Measurements from ENCODE around the gene GATA6. TPM values are rescaled to one million over a fixed set of nuclear protein-coding genes. Genes with fewer than 3 reads are reported as not detected.

GATA6 gene
- polyA plus RNA-seq (ENCODE audit: low read depth in 6 of 6) = not detected

- Mint-ChIP-seq H3K27ac (peak within 1 kb of the TSS in 2 of 6 donors; percentile 32 to 93), H3K36me3 (no peaks in the 10 kb centered on the region), H3K4me3 (peak within 1 kb of the TSS; percentile 64 to 86 (median 76)), H3K27me3 (peaks cover 26 to 79% (median 61%) of the 10 kb centered on the region in 3 donors), H3K4me1 (peaks cover 8 to 25% (median 15%) of the 10 kb centered on the region in 3 donors), H3K9me3 (peaks cover 0 to 3% (median 0%) of the 10 kb centered on the region in 7 donors)
- no peak for DNase-seq
- no peak for ATAC-seq (ENCODE audit: low read depth in 2 of 2)
Measured at GRCh38 chr18:22169011-22169888, at the start of gene GATA6. Gene GATA6 (plus strand): TSS chr18:22169589. CDS start chr18:22171145, 1,556 bp downstream.

GRCh38 chr18:22124970-22125369 lies 44.4 kb upstream of the GATA6 start:
- Mint-ChIP-seq H3K9me3 (peaks cover 0 to 21% (median 2%) of the 10 kb centered on the region in 7 donors), H3K36me3 (no peaks in the 10 kb centered on the region), H3K27me3 (peaks cover 0 to 8% (median 0%) of the 10 kb centered on the region in 3 donors), H3K27ac (no peak overlapping the region), H3K4me1 (no peaks in the 10 kb centered on the region), H3K4me3 (no peak overlapping the region)
- DNase-seq (no peak), ATAC-seq (ENCODE audit: low read depth in 2 of 2) (no peak)

DNA sequence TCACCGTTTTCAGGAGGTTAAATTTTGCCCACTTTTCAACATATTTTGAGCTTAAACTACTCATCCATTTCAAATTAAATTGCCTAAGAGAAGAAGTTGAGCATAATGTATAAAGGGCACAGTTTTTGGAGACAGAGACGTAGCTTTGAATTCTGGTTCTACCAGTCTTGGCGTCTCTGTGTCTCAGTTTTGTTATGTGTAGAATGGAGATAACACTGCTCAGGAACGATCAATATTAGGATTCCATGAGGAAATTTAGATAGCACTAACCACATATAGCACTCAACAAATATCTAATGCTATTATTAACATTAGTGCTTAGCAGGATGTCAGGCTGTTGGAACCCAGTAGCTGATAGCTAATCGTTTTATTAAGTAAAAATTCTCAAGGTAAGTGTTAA lies 40.4 kb upstream of the GATA6 start:
- no peaks in the 10 kb centered on the region for H3K36me3 Mint-ChIP-seq
- no peak overlapping the region for H3K27ac Mint-ChIP-seq
- no peak for DNase-seq
- peaks cover 0 to 9% (median 8%) of the 10 kb centered on the region in 3 donors for H3K27me3 Mint-ChIP-seq
- no peak overlapping the region for H3K4me3 Mint-ChIP-seq
- H3K4me1 Mint-ChIP-seq = no peaks in the 10 kb centered on the region
- H3K9me3 Mint-ChIP-seq = peaks cover 0 to 6% (median 3%) of the 10 kb centered on the region in 7 donors
- ATAC-seq (ENCODE audit: low read depth in 2 of 2) = no peak

- Mint-ChIP-seq H3K4me3 (no peak overlapping the region), H3K36me3 (no peaks in the 10 kb centered on the region), H3K27ac (no peak overlapping the region), H3K4me1 (no peaks in the 10 kb centered on the region), H3K27me3 (peaks cover 0 to 9% (median 4%) of the 10 kb centered on the region in 3 donors), H3K9me3 (peaks cover 0 to 6% (median 3%) of the 10 kb centered on the region in 7 donors)
- ATAC-seq (ENCODE audit: low read depth in 2 of 2) (no peak), DNase-seq (no peak)
Measured at GRCh38 chr18:22129778-22130177, 39.6 kb upstream of the GATA6 start.

DNA sequence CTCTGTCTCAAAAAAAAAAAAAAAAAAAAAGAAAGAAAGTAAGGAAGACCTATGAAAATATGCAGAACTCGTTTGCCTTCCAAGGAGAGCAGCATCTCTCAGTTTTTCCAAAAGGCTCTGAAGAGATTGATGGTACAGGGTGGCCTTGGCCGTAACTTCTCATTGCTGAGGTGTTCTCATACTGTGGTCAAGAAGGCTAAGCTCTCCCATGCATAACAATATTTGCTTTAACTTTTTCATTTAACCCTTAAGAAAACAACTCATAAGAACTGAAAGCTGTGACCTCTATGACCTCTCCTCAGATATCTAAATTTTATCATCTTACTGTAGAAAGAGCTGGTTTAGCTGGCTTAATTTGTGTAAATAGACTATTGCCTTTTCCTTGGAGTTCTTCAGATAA lies 37.1 kb upstream of the GATA6 start:
- Mint-ChIP-seq H3K27me3 (peaks cover 0 to 9% (median 3%) of the 10 kb centered on the region in 3 donors), H3K4me1 (no peaks in the 10 kb centered on the region), H3K36me3 (no peaks in the 10 kb centered on the region), H3K4me3 (no peak overlapping the region), H3K27ac (no peak overlapping the region), H3K9me3 (peaks cover 2 to 8% (median 3%) of the 10 kb centered on the region in 7 donors)
- DNase-seq (no peak), ATAC-seq (ENCODE audit: low read depth in 2 of 2) (no peak)

DNA sequence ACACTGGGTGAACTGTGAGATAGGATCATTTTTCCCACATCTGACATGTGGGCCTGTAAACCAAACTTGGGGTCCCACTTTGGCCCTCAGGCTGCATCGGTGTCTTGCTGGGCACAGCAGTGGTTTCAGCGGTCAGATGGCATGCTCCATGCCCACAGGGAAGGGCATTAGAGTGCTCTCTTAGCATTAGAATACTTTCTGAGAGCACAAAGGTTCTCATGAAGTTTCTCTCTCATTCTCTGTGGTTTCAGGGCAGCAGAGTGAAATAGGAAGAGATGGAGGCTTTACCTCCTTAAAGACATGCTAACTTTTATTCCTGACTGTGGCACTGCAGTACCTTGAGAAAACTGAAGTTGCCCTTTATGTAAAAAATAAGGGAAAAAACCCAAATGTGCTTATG lies 36.6 kb upstream of the GATA6 start:
- no peak for ATAC-seq (ENCODE audit: low read depth in 2 of 2)
- Mint-ChIP-seq H3K9me3 (peaks cover 2 to 8% (median 3%) of the 10 kb centered on the region in 7 donors), H3K36me3 (no peaks in the 10 kb centered on the region), H3K4me1 (no peaks in the 10 kb centered on the region), H3K27me3 (peaks cover 0 to 9% (median 3%) of the 10 kb centered on the region in 3 donors), H3K4me3 (no peak overlapping the region), H3K27ac (no peak overlapping the region)
- DNase-seq = no peak

DNA sequence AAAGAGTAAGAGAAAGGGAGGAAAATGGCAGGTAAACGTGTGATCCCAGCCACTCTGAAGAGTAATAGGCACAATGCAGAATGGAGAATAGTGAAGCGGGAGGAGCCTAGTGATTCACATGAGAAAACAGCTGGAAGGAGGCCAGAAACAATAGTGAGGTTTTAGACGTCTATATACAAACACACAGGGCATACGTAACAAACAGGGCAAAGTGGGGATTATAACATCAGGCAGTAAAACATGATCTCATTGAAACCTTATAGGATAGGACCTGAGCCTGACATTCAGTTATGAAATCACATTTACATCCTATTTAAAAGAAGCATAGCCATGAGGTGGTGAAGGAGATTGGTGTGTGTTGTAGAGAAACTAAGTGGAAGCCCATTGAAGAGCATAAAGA lies 33.0 kb upstream of the GATA6 start:
- ATAC-seq (ENCODE audit: low read depth in 2 of 2) = no peak

DNA sequence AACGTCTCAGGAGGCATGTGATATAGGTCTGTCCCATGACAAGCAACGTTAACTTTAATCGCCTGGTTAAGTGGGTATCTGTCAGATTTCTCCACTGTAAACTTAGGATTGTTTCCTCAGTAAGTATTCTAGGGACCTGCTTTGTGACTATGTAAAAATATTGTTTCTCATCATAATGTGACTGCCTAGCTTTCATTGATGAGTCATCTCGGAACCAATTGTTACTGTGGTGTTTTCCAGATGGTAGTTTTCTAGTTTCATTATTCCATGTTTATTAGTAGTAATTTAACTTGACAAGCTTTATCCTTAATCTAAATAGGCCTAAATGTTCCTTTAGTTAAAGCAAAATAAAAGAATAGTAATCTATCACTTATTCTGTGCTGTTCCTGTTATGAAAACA lies 28.2 kb upstream of the GATA6 start:
- H3K4me1 Mint-ChIP-seq = no peaks in the 10 kb centered on the region
- DNase-seq = no peak
- H3K27me3 Mint-ChIP-seq = no peaks in the 10 kb centered on the region
- no peak overlapping the region for H3K4me3 Mint-ChIP-seq
- no peaks in the 10 kb centered on the region for H3K36me3 Mint-ChIP-seq
- no peak for ATAC-seq (ENCODE audit: low read depth in 2 of 2)
- peaks cover 1 to 10% (median 3%) of the 10 kb centered on the region in 7 donors for H3K9me3 Mint-ChIP-seq
- H3K27ac Mint-ChIP-seq = no peak overlapping the region

More for the DNA sequence above, 33.0 kb upstream of the GATA6 start:
- H3K4me1 Mint-ChIP-seq = no peaks in the 10 kb centered on the region
- no peak overlapping the region for H3K4me3 Mint-ChIP-seq
- no peak overlapping the region for H3K27ac Mint-ChIP-seq
- H3K36me3 Mint-ChIP-seq = no peaks in the 10 kb centered on the region
- H3K27me3 Mint-ChIP-seq = peaks cover 0 to 3% (median 0%) of the 10 kb centered on the region in 3 donors
- DNase-seq = no peak
- H3K9me3 Mint-ChIP-seq = peaks cover 0 to 11% (median 8%) of the 10 kb centered on the region in 7 donors

DNA sequence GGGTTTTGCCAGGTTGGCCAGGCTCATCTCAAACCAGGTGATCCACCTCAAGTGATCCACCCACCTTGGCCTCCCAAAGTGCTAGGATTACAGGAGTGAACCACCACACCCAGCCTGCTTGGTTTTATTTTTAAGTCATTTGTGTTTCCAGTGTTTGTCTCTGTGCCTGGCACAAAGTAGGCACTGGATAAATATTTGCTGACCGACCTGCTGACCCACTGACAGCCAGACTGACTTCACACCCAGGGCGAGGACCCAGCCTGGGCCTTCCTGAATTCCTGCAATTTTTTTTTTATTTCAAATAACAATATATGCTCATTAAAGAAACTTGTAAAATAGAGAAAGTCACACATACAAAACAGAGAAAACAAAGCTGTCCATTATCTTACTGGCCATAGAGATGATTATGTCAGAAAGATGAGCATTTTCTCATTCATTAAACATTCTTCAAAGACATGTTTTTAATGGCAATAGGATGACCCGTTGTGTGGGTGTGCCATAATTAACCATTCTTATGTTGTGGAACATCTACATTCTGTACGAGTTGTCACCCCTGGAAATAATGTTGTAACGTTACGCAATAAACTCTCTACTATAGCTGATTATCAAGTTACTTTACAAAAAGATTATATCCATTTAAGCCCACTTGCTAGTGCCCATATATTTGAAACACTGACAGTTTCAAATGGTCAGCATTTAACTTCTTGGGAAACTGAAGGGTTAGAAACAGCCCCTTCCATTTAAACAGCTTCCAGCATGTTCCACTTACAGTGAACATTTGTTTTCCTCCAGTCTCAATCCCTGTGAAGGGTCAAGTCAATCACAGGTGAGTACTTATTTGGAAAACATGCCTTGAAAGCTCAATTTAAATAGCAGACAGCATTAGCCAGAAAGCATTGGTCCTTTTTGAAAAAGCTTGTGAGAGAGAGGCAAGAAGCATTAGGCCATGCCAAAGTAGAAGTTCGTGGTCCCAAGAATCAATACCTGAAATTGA lies 25.7 kb upstream of the GATA6 start:
- Mint-ChIP-seq H3K9me3 (peaks cover 0 to 6% (median 2%) of the 10 kb centered on the region in 7 donors), H3K4me1 (no peaks in the 10 kb centered on the region), H3K27ac (no peak overlapping the region), H3K36me3 (no peaks in the 10 kb centered on the region), H3K27me3 (peaks cover 0 to 11% (median 0%) of the 10 kb centered on the region in 3 donors), H3K4me3 (peak overlapping the region in 1 of 8 donors; percentile 1)
- ATAC-seq (ENCODE audit: low read depth in 2 of 2) = no peak
- DNase-seq = no peak

GRCh38 chr18:22145160-22145559 lies 24.2 kb upstream of the GATA6 start:
- H3K4me3 Mint-ChIP-seq = no peak overlapping the region
- ATAC-seq (ENCODE audit: low read depth in 2 of 2) (no peak), DNase-seq (no peak)
- no peaks in the 10 kb centered on the region for H3K4me1 Mint-ChIP-seq
- peaks cover 0 to 15% (median 0%) of the 10 kb centered on the region in 3 donors for H3K27me3 Mint-ChIP-seq
- H3K27ac Mint-ChIP-seq = no peak overlapping the region
- H3K36me3 Mint-ChIP-seq = no peaks in the 10 kb centered on the region
- peaks cover 0 to 6% (median 2%) of the 10 kb centered on the region in 7 donors for H3K9me3 Mint-ChIP-seq

DNA sequence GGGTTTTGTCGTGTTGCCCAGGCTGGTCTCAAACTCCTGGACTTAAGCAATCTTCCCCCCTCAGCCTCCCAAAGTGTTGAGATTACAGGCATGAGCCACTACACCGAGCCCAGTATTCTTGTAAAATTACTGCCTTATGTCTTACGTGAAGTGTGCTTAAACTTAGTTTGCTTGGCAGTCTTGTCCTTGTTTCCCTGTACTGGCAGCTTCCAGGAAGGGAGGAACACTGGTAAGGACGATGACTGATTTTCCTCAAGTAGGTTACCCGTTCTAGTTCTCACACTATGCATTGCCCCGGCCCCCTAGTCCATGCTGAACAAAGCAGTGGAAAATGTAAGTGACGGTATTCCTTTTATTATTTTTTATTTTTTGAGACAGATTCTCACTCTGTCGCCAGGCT lies 19.7 kb upstream of the GATA6 start:
- ATAC-seq (ENCODE audit: low read depth in 2 of 2) (no peak), DNase-seq (no peak)
- Mint-ChIP-seq H3K27me3 (peaks cover under 1 to 18% (median 6%) of the 10 kb centered on the region in 3 donors), H3K4me1 (no peaks in the 10 kb centered on the region), H3K9me3 (peaks cover 0 to 9% (median 2%) of the 10 kb centered on the region in 7 donors), H3K27ac (no peak overlapping the region), H3K4me3 (no peak overlapping the region), H3K36me3 (no peaks in the 10 kb centered on the region)

- H3K27ac Mint-ChIP-seq = no peak overlapping the region
Measured at GRCh38 chr18:22152093-22152492, 17.3 kb upstream of the GATA6 start.

GRCh38 chr18:22153428-22153827 lies 16.0 kb upstream of the GATA6 start:
- Mint-ChIP-seq H3K4me1 (no peaks in the 10 kb centered on the region), H3K27me3 (peaks cover 4 to 21% (median 17%) of the 10 kb centered on the region in 3 donors), H3K4me3 (no peak overlapping the region), H3K9me3 (peaks cover 0 to 9% (median 0%) of the 10 kb centered on the region in 7 donors), H3K27ac (no peak overlapping the region), H3K36me3 (no peaks in the 10 kb centered on the region)
- ATAC-seq (ENCODE audit: low read depth in 2 of 2) (no peak), DNase-seq (no peak)

More at GRCh38 chr18:22152093-22152492, 17.3 kb upstream of the GATA6 start:
- Mint-ChIP-seq H3K36me3 (no peaks in the 10 kb centered on the region), H3K9me3 (peaks cover 0 to 6% (median 0%) of the 10 kb centered on the region in 7 donors), H3K4me1 (no peaks in the 10 kb centered on the region), H3K4me3 (no peak overlapping the region), H3K27me3 (peaks cover 4 to 21% (median 13%) of the 10 kb centered on the region in 3 donors)
- ATAC-seq (ENCODE audit: low read depth in 2 of 2) (no peak), DNase-seq (no peak)
